Vagina (tissue), 2 donors: ENCODE data around the gene COPG1.

Source experiments
- CTCF ChIP-seq, 3 experiments: fragments of 450-650 bp in 2 of 3; fragments of 200-600 bp in 1 of 3; sonication (generic) in 1 of 3; IDR thresholded peaks; one replicate each; pipeline ENCODE4 v1.5.1; 2017 to 2019; ENCODE audit warnings: antibody characterized with exemption in 3 of 3, mild to moderate bottlenecking in 2 of 3, moderate library complexity in 2 of 3
- POLR2A ChIP-seq, 2 donors: fragments of 450-650 bp; IDR thresholded peaks; one replicate each; pipeline ENCODE4 v1.6.1; 2017; ENCODE audit warnings: antibody characterized with exemption in 2 of 2, mild to moderate bottlenecking in 2 of 2, moderate library complexity in 2 of 2

GRCh38 chr3:129323651-129324294 lies 74.4 kb downstream of the COPG1 start:
- TF ChIP-seq CTCF (IDR thresholded peaks at IDR 0.05) (no peak), POLR2A (IDR thresholded peaks at IDR 0.05) (no peak)
